ENCODE measurements around the gene GNG12. TPM values are rescaled to one million over a fixed set of nuclear protein-coding genes. Genes with fewer than 3 reads are reported as not detected.

Gene GNG12
- total RNA-seq, 1 experiment from 2014 or later, result 32.1 TPM

DNA sequence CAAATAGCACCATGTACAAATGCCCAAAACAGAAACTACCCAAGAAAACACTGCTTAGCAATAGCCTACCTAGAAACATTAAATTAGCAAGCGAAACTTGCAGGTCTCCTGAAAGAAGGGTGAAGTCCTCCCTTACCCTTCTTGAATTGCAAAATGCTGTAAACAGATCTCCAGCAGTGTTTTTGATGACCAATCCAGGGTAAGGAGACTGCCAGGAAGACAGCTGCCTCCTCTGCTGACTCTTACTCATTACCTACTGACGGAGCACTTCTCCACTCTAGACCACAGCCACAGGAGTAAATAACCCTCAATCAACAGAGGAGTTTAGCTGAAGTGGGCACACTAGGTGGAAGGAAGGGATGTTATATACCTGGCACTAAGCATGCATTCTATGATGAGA, 180.5 kb downstream of the GNG12 start:
- no peak for DNase-seq (ENCODE audit: low spot score)

Small RNAs within 50 kb of the gene (small RNA-seq; reads per million reads assigned to genes)
- gene RN7SL392P (not detected), gene RNU7-80P (not detected)

Other genes with a start within 250 kb of the GNG12 start
- gene GADD45A, start 148.3 kb downstream of the GNG12 start, total RNA-seq (2014; rRNA removed; shearing (Covaris generic)), result 121 and 129 TPM in 2 replicates
- not detected in 2 replicates for gene DIRAS3, start 217.2 kb upstream of the GNG12 start, total RNA-seq (2014; rRNA removed; shearing (Covaris generic))

Measured in HT-29 (cell line).